Dermis blood vessel endothelial cell (primary cell): Measurements from ENCODE around the gene GGN. TPM values are rescaled to one million over a fixed set of nuclear protein-coding genes. Genes with fewer than 3 reads are reported as not detected.
"Not testable (repeated sequence)": the region's sequence is repeated elsewhere in the genome, so short reads cannot be mapped to it uniquely, and the experiment has no call there.

ENCODE experiments used
- DNase-seq: peaks from one replicate; pipeline ENCODE4 v3.0.0; 2010
- total RNA-seq: library from RNA; depleted of rRNA; stranded (reverse); fragments of >200 nt; gene quantifications from 2 replicates; pipeline ENCODE4 v1.2.3, GENCODE V29; 2014

The GGN gene
- total RNA-seq, 1 donor from 2014 or later = 0.34 TPM

- DNase-seq = no peak
Measured at GRCh38 chr19:38411041-38411712, 23.3 kb upstream of the GGN start.

- DNase-seq = not testable (repeated sequence)
Measured at GRCh38 chr19:38410407-38410806, 22.6 kb upstream of the GGN start.

- DNase-seq = no peak
Measured at GRCh38 chr19:38409631-38410133, 21.8 kb upstream of the GGN start.

- no peak for DNase-seq
Measured at GRCh38 chr19:38405276-38405675, 17.4 kb upstream of the GGN start.

GRCh38 chr19:38404858-38405257, 17.0 kb upstream of the GGN start:
- DNase-seq = no peak

GRCh38 chr19:38402967-38403674, 15.3 kb upstream of the GGN start, which contains the start of gene FAM98C:
FAM98C (plus strand) TSS chr19:38403093; CDS start chr19:38403154, 61 bp downstream.
- DNase-seq = peak; percentile 98

GRCh38 chr19:38402623-38402966, 14.8 kb upstream of the GGN start:
- DNase-seq = no peak

- DNase-seq = peak; percentile 68
Measured at GRCh38 chr19:38401148-38401547, 13.3 kb upstream of the GGN start.

- DNase-seq = no peak
Measured at GRCh38 chr19:38400361-38400760, 12.5 kb upstream of the GGN start.

- no peak for DNase-seq
Measured at GRCh38 chr19:38399537-38399936, 11.7 kb upstream of the GGN start.

GRCh38 chr19:38399081-38399480, 11.2 kb upstream of the GGN start:
- DNase-seq = no peak

- DNase-seq = no peak
Measured at GRCh38 chr19:38395381-38396114, 7.7 kb upstream of the GGN start.

GRCh38 chr19:38394488-38394887, 6.7 kb upstream of the GGN start:
- DNase-seq = peak; percentile 37

GRCh38 chr19:38392707-38393308, 5.0 kb upstream of the GGN start:
- DNase-seq = no peak

GRCh38 chr19:38391911-38392464, 4.2 kb upstream of the GGN start:
- DNase-seq = no peak

- DNase-seq = no peak
Measured at GRCh38 chr19:38389957-38390924, 2.4 kb upstream of the GGN start.

- DNase-seq = peak; percentile 83
Measured at GRCh38 chr19:38389101-38389925, 1.5 kb upstream of the GGN start.

- peak; percentile 70 for DNase-seq
Measured at GRCh38 chr19:38388349-38389100, 691 bp upstream of the GGN start, which contains the start of gene SPRED3. SPRED3 (plus strand) TSS chr19:38388697; CDS start chr19:38390303, 1,606 bp downstream.

GRCh38 chr19:38386971-38387549, 774 bp downstream of the GGN start:
- DNase-seq = peak; percentile 23
